GM21360 (cell line): ENCODE measurements around the gene CRYBG1.

ENCODE experiments used
- ATAC-seq: cut with Tn5 transposase; IDR thresholded peaks from one replicate; pipeline ENCODE4 v1.9.1; 2021; ENCODE audit warnings: mild to moderate bottlenecking, moderate library complexity; ENCODE audit not compliant: unreplicated experiment

The CRYBG1 gene

DNA sequence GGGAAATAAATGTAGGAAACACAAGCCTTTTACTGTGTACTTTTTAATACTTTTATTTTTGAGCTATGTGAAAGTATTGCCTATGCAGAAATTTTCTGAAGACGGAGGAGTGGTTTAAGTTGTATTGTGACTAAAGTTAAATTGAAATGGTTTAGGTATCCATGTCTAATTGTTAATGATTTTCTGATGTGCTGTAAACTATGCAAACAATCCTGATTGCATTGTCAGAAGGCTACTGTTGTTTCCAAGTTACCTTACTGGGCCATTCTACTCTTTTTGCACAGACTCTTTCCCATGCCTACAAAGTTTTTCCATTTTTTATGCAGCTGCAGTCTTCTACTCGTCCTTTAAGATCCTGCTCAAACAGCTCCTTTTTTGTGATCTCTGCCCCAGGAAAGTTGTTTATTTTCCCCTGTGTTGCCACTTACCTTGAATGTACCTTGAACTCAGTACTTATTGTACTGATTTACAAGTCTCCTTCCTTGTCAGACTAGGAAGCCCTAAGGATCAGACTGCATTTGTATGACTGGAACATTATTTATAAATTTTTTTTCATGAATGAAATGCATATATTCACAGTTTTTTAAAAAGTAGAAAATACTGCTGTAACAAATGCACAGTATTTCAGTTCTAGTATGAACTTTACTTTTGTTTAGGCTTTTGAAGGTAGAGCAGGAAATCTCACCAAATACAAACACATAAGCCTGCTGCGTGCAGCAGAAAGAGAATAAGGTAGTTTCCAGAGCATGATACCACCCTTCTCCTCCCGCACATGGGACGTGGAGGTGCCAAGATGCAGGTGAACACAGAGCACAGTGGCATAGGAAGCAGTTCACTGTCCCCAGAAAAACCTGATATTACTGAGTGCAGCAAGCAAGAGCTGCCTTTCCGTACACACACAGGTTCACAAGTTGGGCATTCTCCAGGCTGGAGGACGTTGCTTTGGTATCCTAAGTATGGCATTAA, 97.8 kb downstream of the CRYBG1 start:
- ATAC-seq = no peak

- no peak for ATAC-seq
These were observed 100.0 kb downstream of the CRYBG1 start for GRCh38 chr6:106460481-106460880.

GRCh38 chr6:106461084-106461483, 100.6 kb downstream of the CRYBG1 start:
- ATAC-seq = no peak

DNA sequence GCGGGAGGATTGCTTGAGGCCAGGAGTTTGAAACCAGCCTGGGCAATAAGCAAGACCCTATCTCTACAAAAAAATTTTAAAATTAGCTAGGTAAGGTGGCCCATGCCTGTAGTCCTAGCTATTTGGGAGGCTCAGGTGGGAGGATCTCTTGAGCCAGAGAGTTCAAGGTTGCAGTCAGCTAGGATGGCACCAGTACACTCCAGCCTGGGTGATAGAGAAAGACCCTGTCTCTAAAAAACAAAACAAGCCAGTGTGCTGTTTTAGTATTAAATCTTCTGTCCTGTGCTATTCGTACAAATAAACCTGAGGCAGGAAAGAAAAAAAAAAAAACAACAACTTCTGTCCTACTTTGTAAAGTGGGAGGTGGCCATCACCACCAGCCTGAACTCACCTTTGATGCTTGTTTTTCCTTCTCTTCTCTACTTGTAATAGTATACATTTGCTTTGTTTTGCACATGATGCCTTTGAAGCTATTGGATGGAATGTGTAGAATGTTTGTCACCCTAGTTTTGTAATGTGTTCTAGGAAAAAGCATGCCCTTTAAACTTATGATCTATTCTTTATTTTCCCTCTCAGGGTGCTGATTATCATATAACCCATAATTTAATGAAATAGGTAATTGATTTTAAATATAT, 102.5 kb downstream of the CRYBG1 start:
- ATAC-seq = no peak

DNA sequence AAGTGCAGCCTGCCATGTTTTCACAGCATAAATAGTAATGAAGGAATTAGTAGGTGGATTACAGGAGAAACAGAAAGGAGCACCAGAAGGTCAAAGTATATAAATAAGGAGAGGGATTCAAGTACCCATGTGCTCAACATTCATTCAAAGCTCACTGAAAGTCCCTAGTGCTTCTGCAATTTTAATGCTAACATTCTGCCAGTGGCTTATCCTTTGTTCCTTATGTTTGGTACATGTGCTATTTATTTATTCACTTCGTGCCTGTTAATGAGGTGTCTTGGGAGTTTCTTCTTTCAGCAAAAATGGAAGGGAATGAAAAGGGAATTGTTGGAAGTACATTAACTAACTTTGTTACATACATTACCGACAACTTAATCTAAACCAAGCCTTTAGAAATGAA, 105.7 kb downstream of the CRYBG1 start:
- ATAC-seq = no peak

DNA sequence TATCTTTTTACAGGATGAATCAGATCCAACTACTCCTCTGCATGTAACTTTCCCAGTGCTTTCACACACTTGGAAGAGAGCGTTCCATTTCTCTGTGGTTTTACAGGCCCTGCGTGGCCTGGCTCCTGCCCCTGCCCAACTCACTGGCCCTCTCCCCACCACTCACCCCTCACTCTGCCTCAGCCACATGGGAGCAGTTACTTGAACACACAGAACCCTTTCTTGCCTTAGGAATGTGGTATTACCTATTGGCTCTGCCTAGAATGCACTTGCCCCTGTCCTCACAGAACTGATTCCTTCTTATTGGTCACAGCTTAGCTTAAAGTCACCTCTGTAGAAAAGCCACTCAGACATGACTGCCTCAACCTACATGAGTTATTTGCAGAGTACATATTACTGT, 108.4 kb downstream of the CRYBG1 start:
- ATAC-seq = no peak

DNA sequence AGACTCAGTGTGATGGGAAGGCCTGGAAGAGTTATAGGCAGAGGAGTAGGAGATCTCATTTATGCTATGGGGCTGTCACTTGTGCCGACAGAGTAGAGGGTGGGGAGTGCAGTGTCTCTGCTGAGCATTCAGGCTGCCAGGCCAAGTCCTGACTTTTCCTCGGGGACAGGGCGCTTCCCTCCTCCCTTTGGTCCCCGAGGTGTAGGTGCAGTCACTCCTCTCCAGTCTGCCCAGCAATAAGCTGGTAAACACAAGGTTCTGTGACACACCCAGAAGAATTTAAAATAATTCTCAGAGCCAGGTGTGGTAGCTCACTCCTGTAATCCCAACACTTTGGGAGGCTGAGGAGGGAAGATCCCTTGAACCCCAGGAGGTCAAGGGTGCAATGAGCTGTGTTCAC, 109.4 kb downstream of the CRYBG1 start:
- ATAC-seq = no peak

GRCh38 chr6:106470316-106470715, 109.8 kb downstream of the CRYBG1 start:
- ATAC-seq = no peak

DNA sequence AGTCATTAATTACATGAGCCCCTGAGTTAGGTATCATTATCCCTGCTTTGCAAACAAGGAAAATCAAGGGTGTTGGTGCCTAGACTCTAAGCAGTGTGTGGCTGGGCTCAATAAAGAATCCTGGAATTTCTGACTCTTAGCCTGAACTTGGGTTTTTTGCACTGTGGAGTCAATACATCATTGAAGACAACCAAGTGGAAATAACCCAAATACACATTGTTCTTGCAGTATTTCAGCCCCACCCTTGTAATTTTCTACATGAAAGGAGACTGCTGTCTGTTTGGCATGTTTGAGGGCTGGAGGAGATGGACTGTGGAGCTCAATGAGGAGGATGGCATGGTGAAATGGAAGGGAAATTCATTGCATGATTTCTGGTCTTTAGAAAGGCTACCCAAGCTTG, 110.3 kb downstream of the CRYBG1 start:
- no peak for ATAC-seq

GRCh38 chr6:106473812-106474211, 113.3 kb downstream of the CRYBG1 start:
- ATAC-seq = no peak

GRCh38 chr6:106474466-106474865, 113.9 kb downstream of the CRYBG1 start:
- no peak for ATAC-seq

DNA sequence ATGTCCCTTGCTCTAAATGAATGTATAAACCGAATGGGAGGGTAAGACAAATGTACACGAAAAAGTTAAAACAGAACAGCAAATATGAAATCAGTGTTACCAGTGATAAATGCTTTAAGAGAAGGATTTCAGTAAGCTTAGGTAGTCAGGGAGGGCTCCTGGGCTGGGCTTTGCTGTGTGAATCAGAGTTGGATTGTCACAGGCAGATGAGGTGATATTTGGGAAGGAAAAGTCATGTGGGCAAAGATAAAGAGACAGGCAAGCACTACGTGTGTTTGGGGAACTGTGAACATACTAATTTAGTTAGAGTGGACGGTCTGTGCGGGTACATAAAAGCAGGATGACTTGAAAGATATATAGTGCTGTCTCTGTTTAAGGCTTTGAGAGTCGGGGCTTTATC, 114.8 kb downstream of the CRYBG1 start:
- no peak for ATAC-seq

- ATAC-seq = no peak
These were observed 116.0 kb downstream of the CRYBG1 start for GRCh38 chr6:106476331-106477105.

- no peak for ATAC-seq
These were observed 116.6 kb downstream of the CRYBG1 start for GRCh38 chr6:106477146-106477545.

DNA sequence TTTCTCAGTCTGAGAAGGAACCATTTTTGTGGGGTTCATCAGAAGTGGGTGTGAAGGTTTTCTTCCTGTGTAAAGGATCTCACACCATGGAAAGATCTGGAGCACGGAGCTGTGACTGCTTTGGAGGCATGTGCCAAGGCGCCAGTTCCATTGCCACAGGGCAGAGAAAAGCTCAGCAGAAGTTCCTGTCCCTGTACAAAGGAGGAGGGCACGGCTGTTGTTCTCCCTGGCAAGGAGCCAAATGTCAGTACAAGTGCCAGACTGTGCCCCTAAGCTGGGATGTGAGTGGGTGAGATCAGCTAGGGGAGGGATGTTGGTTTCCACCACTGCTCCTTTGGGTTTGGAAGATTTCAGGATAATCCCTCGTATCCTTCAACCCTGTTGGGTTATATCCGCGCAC, 117.3 kb downstream of the CRYBG1 start:
- no peak for ATAC-seq

GRCh38 chr6:106486236-106486635, 125.7 kb downstream of the CRYBG1 start:
- ATAC-seq = no peak

- ATAC-seq = no peak
These were observed 128.2 kb downstream of the CRYBG1 start for GRCh38 chr6:106488494-106489370.

DNA sequence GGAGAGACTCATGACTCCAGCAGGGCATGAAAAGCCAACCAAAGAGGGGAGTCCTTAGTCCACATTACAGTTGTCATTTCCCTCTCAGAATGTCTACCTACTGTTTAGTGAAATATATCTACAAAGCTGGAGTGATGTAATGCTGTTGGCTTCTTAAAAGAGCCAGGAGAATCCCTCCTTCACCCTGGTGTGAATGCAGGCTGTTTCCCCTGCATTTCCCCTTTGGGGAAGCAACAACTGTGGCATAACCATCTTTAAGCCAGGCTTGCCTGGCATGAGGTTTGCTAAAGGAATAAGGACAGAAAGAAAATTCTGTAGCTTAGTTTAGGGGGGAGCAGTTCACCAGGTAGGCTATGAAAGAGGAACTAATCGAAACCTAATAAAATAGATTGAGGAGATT, 129.5 kb downstream of the CRYBG1 start:
- no peak for ATAC-seq

DNA sequence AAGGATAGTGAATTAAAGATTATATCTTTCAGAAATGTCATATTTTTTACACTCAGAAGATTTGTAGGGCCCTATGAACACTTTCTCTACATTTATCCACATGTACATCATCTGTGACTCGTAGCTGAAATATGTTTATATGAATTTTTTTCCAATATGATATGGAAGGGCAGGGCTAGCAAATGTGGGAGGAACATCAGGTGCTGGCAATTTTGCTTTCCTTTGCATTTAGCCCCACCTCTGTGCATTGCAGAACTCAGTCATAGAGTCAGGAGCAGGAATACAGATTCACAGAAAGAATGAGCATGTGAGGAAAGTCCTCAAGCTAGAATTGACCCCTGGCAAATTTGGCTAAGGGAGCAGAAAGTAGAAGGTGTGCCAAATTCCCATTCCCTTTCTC, 129.9 kb downstream of the CRYBG1 start:
- ATAC-seq = no peak

- ATAC-seq = no peak
These were observed 130.5 kb downstream of the CRYBG1 start for GRCh38 chr6:106490974-106491373.

- ATAC-seq = no peak
These were observed 134.5 kb downstream of the CRYBG1 start for GRCh38 chr6:106495014-106495413.
